H1 (cell line): ENCODE results near the gene CACNG8. TPM values are rescaled to one million over a fixed set of nuclear protein-coding genes. Genes with fewer than 3 reads are reported as not detected.

ENCODE experiments used
- CHD7 ChIP-seq: fragments of 300-600 bp; sonication (generic); IDR thresholded peaks from 2 replicates; pipeline ENCODE4 v1.7.1; 2012; ENCODE audit warnings: low read length, moderate library complexity, mild to moderate bottlenecking, inconsistent platforms; ENCODE audit not compliant: insufficient replicate concordance
- polyA plus RNA-seq, 7 experiments: library from polyadenylated mRNA; depleted of rRNA in 3 of 7; stranded (reverse) in 5 of 7; unstranded in 2 of 7; fragments of >200 nt in 5 of 7; fragments of 200-250 nt in 2 of 7; gene quantifications; 1 replicate in 5 of 7; 2 replicates in 1 of 7; 4 replicates in 1 of 7; pipeline versions ENCODE4 v1.2.1 to v1.2.3, GENCODE V29; 2011 to 2013; ENCODE audit warnings: missing spikeins in 2 of 7, mixed read lengths in 2 of 7
- total RNA-seq: library from RNA; stranded (reverse); fragmentation: NEBNext Ultra II Directional; extraction: Animal tissue kit (Norgen Biotek cat#: 25700); gene quantifications from 2 replicates; pipeline ENCODE4 v1.2.1, GENCODE V29; 2021

Gene CACNG8
- total and polyA plus RNA-seq, 2 of the 8 experiments (the other 6 are each of a cell fraction or from before 2014, with no cell fraction given): 0.41 to 4.5 TPM

- no peak for TF ChIP-seq CHD7
Observed at GRCh38 chr19:53936029-53936428, 26.7 kb upstream of the CACNG8 start (continued).
